Cardiac muscle cell (in vitro differentiated cells and primary cell): Measurements from ENCODE around the gene LIPN. TPM values are rescaled to one million over a fixed set of nuclear protein-coding genes. Genes with fewer than 3 reads are reported as not detected.

ENCODE experiments used
- DNase-seq, 2 donors: peaks; one replicate each; pipeline versions ENCODE4 v3.0.0 to v3.0.0-alpha.2; 2010 to 2017; ENCODE audit warnings: low read depth in 1 of 2, low spot score in 1 of 2
- H3K27ac ChIP-seq: fragments of 200-600 bp; sonication (generic); 2 replicates; pipeline ENCODE4 v1.5.1; 2016
- H3K27me3 ChIP-seq: fragments of 200-600 bp; sonication (generic); 2 replicates; pipeline ENCODE4 v1.6.0; 2016; ENCODE audit warnings: control low read depth
- H3K36me3 ChIP-seq: fragments of 200-600 bp; sonication (generic); 2 replicates; pipeline ENCODE4 v1.5.1; 2016; ENCODE audit warnings: control low read depth
- H3K4me1 ChIP-seq: fragments of 200-600 bp; sonication (generic); 2 replicates; pipeline ENCODE4 v1.8.1; 2017; ENCODE audit warnings: low read depth, mild to moderate bottlenecking, mixed run types
- H3K4me3 ChIP-seq: fragments of 200-600 bp; sonication (generic); 2 replicates; pipeline ENCODE4 v1.5.1; 2016; ENCODE audit warnings: mild to moderate bottlenecking
- H3K9me3 ChIP-seq: fragments of 200-600 bp; sonication (generic); 2 replicates; pipeline ENCODE4 v1.5.1; 2017; ENCODE audit warnings: low read depth, mild to moderate bottlenecking, control low read depth
- polyA plus RNA-seq: library from polyadenylated mRNA; unstranded; fragments of >200 nt; fragmentation: Nextera tagmentation; extraction: Ambion mirVana; gene quantifications from 2 replicates; pipeline ENCODE4 v1.2.1, GENCODE V29; 2016
- total RNA-seq: library from RNA; depleted of rRNA; stranded (reverse); fragments of >200 nt; gene quantifications from 2 replicates; pipeline ENCODE4 v1.2.3, GENCODE V29; 2016
- TF ChIP-seq, protein P1 (sequence below): IDR thresholded peaks from 2 replicates; pipeline ENCODE4 v1.5.1; 2012; ENCODE audit warnings: low read depth, mild to moderate bottlenecking, low read length

The LIPN gene
- total and polyA plus RNA-seq, 2 experiments from 2014 or later = not detected

GRCh38 chr10:88803641-88804040, 43.8 kb downstream of the LIPN start:
- TF ChIP-seq, protein P1, sequence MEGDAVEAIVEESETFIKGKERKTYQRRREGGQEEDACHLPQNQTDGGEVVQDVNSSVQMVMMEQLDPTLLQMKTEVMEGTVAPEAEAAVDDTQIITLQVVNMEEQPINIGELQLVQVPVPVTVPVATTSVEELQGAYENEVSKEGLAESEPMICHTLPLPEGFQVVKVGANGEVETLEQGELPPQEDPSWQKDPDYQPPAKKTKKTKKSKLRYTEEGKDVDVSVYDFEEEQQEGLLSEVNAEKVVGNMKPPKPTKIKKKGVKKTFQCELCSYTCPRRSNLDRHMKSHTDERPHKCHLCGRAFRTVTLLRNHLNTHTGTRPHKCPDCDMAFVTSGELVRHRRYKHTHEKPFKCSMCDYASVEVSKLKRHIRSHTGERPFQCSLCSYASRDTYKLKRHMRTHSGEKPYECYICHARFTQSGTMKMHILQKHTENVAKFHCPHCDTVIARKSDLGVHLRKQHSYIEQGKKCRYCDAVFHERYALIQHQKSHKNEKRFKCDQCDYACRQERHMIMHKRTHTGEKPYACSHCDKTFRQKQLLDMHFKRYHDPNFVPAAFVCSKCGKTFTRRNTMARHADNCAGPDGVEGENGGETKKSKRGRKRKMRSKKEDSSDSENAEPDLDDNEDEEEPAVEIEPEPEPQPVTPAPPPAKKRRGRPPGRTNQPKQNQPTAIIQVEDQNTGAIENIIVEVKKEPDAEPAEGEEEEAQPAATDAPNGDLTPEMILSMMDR = no peak
- H3K27me3 ChIP-seq = no peaks in the 10 kb centered on the region
- H3K4me3 ChIP-seq = no peak overlapping the region
- no peaks in the 10 kb centered on the region for H3K36me3 ChIP-seq
- peaks cover 4% of the 10 kb centered on the region for H3K4me1 ChIP-seq
- DNase-seq = no peak
- H3K27ac ChIP-seq = no peak overlapping the region
- no peaks in the 10 kb centered on the region for H3K9me3 ChIP-seq

DNA sequence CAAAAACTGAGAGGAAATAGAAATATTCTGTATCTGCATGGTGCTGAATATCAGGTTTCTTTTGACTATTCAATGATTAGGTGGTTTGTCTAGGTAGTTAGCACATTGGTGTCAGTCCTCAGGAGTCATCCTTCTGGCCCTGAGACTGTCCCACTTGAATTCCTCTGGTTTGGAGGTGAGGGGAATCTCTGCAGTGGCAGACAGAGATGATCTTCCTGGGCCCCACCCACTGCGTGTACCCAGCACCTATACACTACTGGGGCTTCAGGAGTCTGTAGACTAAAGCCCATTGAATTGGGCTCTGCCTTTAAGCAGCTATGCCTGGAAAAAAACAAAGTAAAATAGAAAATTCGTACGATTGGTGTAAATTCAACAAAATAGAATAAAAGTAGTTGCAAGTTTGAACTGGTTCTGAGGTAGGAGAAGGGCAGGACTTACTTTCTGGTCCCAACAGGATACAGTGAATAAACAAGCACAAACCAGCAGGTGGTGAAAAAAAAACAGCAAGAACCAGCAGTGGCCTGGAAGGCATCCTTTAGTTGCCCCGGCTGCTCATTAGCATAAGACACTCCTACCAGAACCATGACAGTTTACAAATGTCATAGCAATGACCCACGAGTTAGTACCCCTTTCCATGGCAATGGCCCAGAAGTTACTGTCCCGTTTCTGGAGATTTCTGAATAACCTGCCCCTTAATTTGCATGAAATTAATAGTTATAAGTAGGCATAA, 44.4 kb downstream of the LIPN start:
- no peaks in the 10 kb centered on the region for H3K36me3 ChIP-seq
- H3K27ac ChIP-seq = no peak overlapping the region
- peaks cover 4% of the 10 kb centered on the region for H3K4me1 ChIP-seq
- no peaks in the 10 kb centered on the region for H3K9me3 ChIP-seq
- no peaks in the 10 kb centered on the region for H3K27me3 ChIP-seq
- H3K4me3 ChIP-seq = no peak overlapping the region
- DNase-seq = no peak
- TF ChIP-seq, protein P1 = no peak

DNA sequence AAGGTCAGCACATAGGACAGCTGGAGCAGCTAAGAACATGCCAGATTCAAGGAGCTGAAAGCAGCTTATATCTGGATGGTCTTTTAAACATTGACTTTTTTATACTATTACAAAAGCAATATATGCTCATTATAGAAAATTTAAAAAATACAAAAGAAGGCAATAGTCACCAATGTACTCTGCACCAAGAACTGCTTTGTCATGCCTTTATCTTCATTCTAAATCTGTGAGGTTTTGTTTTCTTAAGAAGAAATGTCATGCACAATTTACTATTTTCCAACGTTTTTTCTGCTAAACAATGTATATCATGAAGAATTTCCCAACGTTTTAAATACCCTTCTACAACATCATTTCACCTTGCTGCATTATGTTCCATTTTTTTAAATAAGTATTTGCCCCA, 45.5 kb downstream of the LIPN start:
- H3K36me3 ChIP-seq = no peaks in the 10 kb centered on the region
- H3K27me3 ChIP-seq = no peaks in the 10 kb centered on the region
- no peak overlapping the region for H3K4me3 ChIP-seq
- peaks cover 4% of the 10 kb centered on the region for H3K4me1 ChIP-seq
- no peaks in the 10 kb centered on the region for H3K9me3 ChIP-seq
- no peak overlapping the region for H3K27ac ChIP-seq
- TF ChIP-seq, protein P1 = no peak
- no peak for DNase-seq

DNA sequence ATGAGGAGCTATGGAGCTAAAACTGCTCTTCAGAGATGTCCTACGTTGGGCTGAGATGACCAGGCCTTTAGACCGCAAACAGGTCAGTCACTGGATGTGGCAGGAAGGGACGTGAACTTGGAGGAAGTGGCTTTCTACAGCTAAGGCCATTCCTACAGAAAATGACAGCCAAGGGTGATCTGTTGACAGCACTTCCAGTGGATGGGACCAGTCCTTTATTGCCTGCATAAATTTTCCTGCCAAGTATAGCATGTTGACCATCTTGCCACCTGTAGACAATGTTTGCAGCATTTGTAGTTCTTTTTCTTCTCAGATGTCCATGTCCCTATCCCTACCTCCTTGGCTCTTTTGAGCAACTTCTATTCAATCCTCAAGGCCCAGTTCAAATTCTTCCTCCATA, 46.1 kb downstream of the LIPN start:
- Histone ChIP-seq H3K4me3 (no peak overlapping the region), H3K27me3 (no peaks in the 10 kb centered on the region), H3K9me3 (no peaks in the 10 kb centered on the region), H3K36me3 (no peaks in the 10 kb centered on the region), H3K27ac (no peak overlapping the region), H3K4me1 (peaks cover 1% of the 10 kb centered on the region)
- TF ChIP-seq, protein P1 = no peak
- DNase-seq = no peak

DNA sequence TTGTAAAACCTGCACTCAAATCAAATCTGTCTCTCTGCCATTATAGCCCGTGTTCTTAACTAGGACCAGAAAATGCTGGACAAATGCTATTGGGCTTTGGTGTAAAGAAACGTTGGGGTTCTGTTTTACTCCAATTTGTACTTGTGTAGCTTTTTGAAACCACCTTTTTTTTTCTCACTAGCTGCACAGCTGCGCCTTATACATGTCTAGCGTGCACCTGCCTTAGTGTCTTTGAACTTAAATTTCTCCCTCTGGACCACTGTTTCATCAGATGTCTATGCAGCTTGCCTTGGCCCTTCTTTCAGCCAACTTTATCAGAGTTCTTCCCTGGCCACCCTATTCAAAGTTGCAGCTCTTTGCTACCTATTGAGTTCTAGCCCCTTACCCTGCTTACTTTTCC, 49.8 kb downstream of the LIPN start:
- TF ChIP-seq, protein P1 = no peak

More for the DNA sequence above, 49.8 kb downstream of the LIPN start:
- no peaks in the 10 kb centered on the region for H3K9me3 ChIP-seq
- no peak overlapping the region for H3K27ac ChIP-seq
- no peak overlapping the region for H3K4me3 ChIP-seq
- H3K27me3 ChIP-seq = no peaks in the 10 kb centered on the region
- H3K4me1 ChIP-seq = no peaks in the 10 kb centered on the region
- DNase-seq = no peak
- H3K36me3 ChIP-seq = no peaks in the 10 kb centered on the region
